Stimulated activated naive B cell treated with anti-CD40 and anti-IgM and Interleukin-4, amounts not matched to agents 10 μg/mL and 1 μg/mL and 100 μg/mL, for 72 hours (primary cell): ENCODE measurements around the gene FFAR3.
"Not testable (repeated sequence)": the region's sequence is repeated elsewhere in the genome, so short reads cannot be mapped to it uniquely, and the experiment has no call there.

Source experiments
- ATAC-seq, 2 donors: fragments of 150-1000 bp; cut with Tn5 transposase; replicated peaks; 2 replicates each; pipeline ENCODE4 v1.10.0; 2021; ENCODE audit warnings: moderate library complexity in 1 of 2
- DNase-seq: peaks from one replicate; pipeline ENCODE4 v3.0.0; 2021
- H3K27ac Mint-ChIP-seq: one replicate; pipeline ENCODE4 v1.8.0; 2022; ENCODE audit warnings: mild to moderate bottlenecking, mixed read lengths
- H3K27me3 Mint-ChIP-seq, 2 donors: one replicate each; pipeline ENCODE4 v1.8.0; 2022; ENCODE audit warnings: mixed read lengths in 2 of 2
- H3K36me3 Mint-ChIP-seq, 2 donors: one replicate each; pipeline ENCODE4 v1.8.0; 2022; ENCODE audit warnings: mixed read lengths in 2 of 2, mild to moderate bottlenecking in 1 of 2
- H3K4me1 Mint-ChIP-seq, 2 donors: one replicate each; pipeline ENCODE4 v1.8.0; 2022; ENCODE audit warnings: mixed read lengths in 2 of 2, mild to moderate bottlenecking in 1 of 2
- H3K4me3 Mint-ChIP-seq, 2 donors: one replicate each; pipeline ENCODE4 v1.8.0; 2022; ENCODE audit warnings: mild to moderate bottlenecking in 2 of 2, mixed read lengths in 2 of 2, moderate library complexity in 1 of 2
- H3K9me3 Mint-ChIP-seq, 2 donors: one replicate each; pipeline ENCODE4 v1.8.0; 2022; ENCODE audit warnings: mixed read lengths in 2 of 2, mild to moderate bottlenecking in 1 of 2

FFAR3 gene

DNA sequence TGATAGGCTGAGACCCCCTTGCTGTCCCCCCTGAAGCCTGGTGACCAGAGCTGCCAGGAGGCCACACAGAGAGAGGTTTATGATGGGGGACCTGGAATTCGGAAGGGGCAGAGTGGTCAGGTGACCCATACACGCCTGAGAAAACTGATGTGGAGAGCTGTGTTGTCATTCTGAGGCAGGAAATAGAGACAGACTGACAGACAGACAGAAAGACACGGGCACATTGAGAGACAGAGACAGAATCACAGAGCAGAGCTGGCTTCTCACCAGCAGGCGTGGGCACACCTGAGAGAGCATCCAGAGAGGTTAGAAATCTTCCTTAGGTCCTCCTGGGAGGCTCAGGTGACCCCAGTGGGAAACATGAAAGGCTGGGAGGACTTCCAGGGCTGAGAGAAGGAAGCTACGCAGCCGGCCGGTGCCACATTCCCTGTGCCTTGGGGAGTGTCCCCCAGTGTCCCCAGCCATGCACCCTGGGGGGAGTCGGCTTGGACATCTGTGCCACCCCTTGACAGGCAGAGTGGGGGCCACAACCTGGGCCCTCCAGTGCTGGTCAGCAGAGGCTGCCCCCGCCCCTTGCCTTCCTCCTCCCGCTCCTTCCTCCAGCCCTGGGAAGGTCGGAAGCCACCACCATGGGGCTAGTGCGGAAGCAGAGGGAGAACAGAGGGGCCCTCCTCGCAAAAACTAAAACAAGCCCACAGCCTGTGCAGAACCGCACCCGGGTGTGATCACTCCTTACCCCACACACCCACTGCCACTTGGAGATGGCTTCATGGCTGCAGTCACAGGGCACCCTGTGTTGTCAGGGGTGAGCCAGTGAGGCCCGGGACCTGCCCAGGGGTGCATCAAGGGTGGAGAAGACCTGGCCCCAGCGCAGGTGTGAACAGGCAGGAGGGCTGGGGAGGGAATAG lies 8.4 kb upstream of the FFAR3 start:
- ATAC-seq (no peak), DNase-seq (no peak)
- Mint-ChIP-seq H3K36me3 (peaks cover 19 to 44% of the 10 kb centered on the region in 2 donors), H3K27me3 (no peaks in the 10 kb centered on the region), H3K9me3 (no peaks in the 10 kb centered on the region), H3K4me3 (peak overlapping the region; percentile 22 to 23), H3K4me1 (peaks cover 60 to 83% of the 10 kb centered on the region in 2 donors), H3K27ac (peak overlapping the region; percentile 93)

DNA sequence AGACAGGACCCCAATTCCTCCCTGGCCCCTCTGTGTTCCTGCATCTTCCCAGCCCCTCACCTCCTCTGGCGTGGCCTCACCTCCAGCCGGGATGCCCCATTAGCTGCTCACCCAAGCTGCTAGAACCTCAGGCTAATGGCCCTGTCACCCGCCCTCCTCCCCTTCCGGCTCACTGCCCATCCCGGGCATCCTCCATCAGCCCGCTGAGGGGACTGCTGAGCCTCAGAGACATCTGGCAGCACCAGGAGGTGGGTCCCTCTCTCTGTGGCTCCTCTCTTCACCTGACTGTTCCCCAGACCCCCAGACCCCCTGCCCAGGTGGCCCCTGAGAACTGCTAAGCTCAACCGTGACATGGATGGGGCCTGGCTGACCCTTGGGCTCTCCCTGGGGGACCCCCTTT lies 7.7 kb upstream of the FFAR3 start:
- Mint-ChIP-seq H3K27ac (peak overlapping the region; percentile 93), H3K9me3 (no peaks in the 10 kb centered on the region), H3K36me3 (peaks cover 14 to 38% of the 10 kb centered on the region in 2 donors), H3K4me3 (no peak overlapping the region), H3K27me3 (no peaks in the 10 kb centered on the region), H3K4me1 (peaks cover 56 to 75% of the 10 kb centered on the region in 2 donors)
- no peak for ATAC-seq
- no peak for DNase-seq

DNA sequence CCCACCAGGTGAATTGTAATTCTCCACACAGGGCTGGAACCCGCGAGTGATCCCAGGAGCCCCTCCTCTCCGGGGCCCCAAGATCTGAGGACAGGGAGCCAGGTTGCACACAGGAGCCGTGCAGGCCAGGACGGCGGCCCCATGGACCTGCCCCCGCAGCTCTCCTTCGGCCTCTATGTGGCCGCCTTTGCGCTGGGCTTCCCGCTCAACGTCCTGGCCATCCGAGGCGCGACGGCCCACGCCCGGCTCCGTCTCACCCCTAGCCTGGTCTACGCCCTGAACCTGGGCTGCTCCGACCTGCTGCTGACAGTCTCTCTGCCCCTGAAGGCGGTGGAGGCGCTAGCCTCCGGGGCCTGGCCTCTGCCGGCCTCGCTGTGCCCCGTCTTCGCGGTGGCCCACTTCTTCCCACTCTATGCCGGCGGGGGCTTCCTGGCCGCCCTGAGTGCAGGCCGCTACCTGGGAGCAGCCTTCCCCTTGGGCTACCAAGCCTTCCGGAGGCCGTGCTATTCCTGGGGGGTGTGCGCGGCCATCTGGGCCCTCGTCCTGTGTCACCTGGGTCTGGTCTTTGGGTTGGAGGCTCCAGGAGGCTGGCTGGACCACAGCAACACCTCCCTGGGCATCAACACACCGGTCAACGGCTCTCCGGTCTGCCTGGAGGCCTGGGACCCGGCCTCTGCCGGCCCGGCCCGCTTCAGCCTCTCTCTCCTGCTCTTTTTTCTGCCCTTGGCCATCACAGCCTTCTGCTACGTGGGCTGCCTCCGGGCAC lies 6.7 kb upstream of the FFAR3 start:
- Mint-ChIP-seq H3K4me3 (peak overlapping the region in 1 of 2 donors; percentile 10), H3K9me3 (no peaks in the 10 kb centered on the region), H3K4me1 (peaks cover 52 to 70% of the 10 kb centered on the region in 2 donors), H3K27ac (peak overlapping the region; percentile 88), H3K27me3 (no peaks in the 10 kb centered on the region), H3K36me3 (peaks cover 4 to 28% of the 10 kb centered on the region in 2 donors)
- DNase-seq (no peak), ATAC-seq (no peak)

DNA sequence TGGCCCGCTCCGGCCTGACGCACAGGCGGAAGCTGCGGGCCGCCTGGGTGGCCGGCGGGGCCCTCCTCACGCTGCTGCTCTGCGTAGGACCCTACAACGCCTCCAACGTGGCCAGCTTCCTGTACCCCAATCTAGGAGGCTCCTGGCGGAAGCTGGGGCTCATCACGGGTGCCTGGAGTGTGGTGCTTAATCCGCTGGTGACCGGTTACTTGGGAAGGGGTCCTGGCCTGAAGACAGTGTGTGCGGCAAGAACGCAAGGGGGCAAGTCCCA lies 6.1 kb upstream of the FFAR3 start:
- DNase-seq (no peak), ATAC-seq (no peak)
- peak overlapping the region in 1 of 2 donors; percentile 10 for H3K4me3 Mint-ChIP-seq

DNA sequence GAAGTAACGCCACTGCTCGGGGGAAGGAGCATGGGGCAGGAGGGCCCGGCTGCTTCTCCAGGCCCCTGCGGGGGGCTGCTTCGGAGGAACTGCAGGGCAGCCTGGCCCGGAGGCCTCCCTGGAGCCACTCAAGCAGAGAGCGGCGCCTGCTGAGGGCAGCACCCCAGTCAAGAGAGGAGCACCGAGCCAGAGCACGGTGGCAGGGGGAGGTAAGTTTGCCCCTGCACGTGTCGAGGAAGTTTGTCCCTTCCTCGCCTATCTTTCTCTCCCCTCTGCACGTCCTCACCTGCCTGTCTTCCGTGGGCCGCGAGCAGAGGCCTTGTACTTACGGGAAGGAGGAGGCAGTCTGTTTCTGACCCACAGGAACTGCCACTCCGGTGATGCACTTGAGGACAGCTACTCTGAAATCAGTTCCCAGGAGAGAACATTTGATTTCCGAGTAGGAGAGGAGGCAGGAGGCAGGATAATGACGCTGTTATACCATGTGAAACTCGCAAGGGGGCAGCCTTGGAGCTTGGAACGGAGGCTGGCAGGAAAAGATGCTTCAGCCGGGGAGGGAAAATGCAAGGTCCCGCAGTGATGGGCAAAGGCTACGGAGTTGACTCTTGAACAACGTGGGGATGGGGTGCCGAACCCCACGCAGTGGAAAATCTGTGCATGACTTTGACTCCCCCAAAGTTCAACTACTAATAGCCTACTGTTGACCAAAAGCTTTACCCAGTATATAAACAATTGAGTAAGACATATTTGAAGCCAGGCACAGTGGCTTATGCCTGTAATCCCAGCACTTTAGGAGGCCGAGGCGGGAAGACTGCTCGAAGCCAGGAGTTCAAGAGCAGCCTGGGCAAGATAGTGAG lies 5.6 kb upstream of the FFAR3 start:
- Mint-ChIP-seq H3K4me3 (peak overlapping the region; percentile 45 to 49), H3K4me1 (peaks cover 42 to 59% of the 10 kb centered on the region in 2 donors), H3K9me3 (no peaks in the 10 kb centered on the region), H3K27ac (peak overlapping the region; percentile 88), H3K36me3 (peaks cover 0 to 19% of the 10 kb centered on the region in 2 donors), H3K27me3 (no peaks in the 10 kb centered on the region)
- DNase-seq (peak; percentile 72), ATAC-seq (peak; percentile 49 to 60)

More for the DNA sequence above, 6.1 kb upstream of the FFAR3 start:
- no peaks in the 10 kb centered on the region for H3K9me3 Mint-ChIP-seq
- peak overlapping the region; percentile 88 for H3K27ac Mint-ChIP-seq
- H3K36me3 Mint-ChIP-seq = peaks cover 0 to 23% of the 10 kb centered on the region in 2 donors
- peaks cover 46 to 65% of the 10 kb centered on the region in 2 donors for H3K4me1 Mint-ChIP-seq
- no peaks in the 10 kb centered on the region for H3K27me3 Mint-ChIP-seq

DNA sequence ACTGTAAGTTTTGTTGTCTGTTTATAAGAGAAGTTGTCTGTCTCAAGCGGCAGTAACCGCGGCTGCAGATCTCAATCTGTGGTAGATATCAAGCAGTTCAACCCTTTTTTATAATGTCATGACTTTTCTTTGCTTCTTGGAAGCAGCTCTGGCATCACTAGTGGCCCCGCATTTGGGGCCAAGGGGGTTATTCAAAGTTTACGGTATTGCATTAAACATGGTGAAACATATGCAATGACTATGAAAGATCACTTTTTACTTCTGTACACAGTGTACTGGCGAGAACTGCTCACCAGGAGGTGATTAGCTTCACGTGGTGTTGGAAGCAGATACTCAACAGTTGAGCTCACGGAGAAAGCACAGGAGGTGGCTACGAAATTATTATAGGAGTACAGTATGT lies 4.6 kb upstream of the FFAR3 start:
- Mint-ChIP-seq H3K9me3 (no peaks in the 10 kb centered on the region), H3K27me3 (peaks cover 6 to 8% of the 10 kb centered on the region in 2 donors), H3K4me3 (no peak overlapping the region), H3K4me1 (peaks cover 39 to 56% of the 10 kb centered on the region in 2 donors), H3K36me3 (peaks cover 0 to 10% of the 10 kb centered on the region in 2 donors), H3K27ac (no peak overlapping the region)
- DNase-seq = no peak
- no peak for ATAC-seq

DNA sequence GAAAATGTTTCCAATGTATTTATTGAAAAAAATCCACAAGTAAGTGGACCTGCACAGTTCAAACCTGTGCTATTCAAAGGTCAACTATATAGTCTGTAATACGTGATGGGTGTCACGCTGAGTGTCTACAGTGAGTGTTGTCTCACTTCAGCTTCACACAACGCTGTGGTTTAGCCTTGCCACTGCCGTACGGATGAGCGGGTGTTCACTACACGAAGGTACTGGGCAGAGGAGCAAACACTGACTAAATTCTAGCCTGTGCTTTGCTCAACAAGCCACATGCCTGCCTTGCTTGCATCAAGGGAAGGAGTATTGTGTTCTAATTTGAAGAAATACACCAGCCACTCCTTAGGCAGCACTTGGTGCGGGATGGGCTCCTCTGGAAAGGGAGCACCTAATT lies 3.4 kb upstream of the FFAR3 start:
- peaks cover 30 to 43% of the 10 kb centered on the region in 2 donors for H3K4me1 Mint-ChIP-seq
- DNase-seq (no peak), ATAC-seq (no peak)
- no peak overlapping the region for H3K4me3 Mint-ChIP-seq
- H3K27me3 Mint-ChIP-seq = peaks cover 6 to 8% of the 10 kb centered on the region in 2 donors
- no peaks in the 10 kb centered on the region for H3K9me3 Mint-ChIP-seq
- H3K36me3 Mint-ChIP-seq = no peaks in the 10 kb centered on the region
- no peak overlapping the region for H3K27ac Mint-ChIP-seq

DNA sequence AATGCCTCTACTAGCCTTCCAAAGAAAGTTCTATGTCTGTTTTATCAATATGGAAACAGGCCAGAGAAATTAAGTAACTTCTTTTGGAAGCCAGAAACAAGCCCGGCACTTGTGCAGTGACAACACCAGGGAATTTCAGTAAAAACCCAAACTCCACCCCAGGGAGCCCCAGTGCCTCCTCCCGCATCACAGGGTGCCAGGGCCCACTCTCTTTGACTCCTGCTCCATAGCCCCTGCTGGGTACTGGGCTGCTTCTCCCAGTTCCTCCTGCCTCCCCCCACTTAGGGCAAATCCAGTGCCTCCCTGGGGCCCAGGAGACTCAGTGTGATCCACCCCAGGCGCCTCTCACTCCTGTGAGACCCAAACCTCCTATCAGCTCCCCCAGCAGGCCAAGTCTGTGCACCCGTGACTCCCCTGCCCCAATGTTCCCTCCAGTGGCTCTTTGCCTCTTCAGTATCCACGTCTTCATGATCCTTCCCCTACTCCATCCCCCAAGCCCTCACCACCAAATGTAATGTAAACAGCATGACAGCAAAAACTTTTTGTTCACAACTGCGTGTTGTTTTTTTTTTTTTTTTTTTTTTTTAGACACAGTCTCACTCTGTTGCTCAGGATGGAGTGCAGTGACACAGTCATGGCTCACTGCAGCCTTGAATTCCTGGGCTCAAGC lies 2.3 kb upstream of the FFAR3 start:
- ATAC-seq (no peak), DNase-seq (no peak)
- H3K9me3 Mint-ChIP-seq = no peaks in the 10 kb centered on the region
- peaks cover 21 to 33% of the 10 kb centered on the region in 2 donors for H3K4me1 Mint-ChIP-seq
- peaks cover 6 to 8% of the 10 kb centered on the region in 2 donors for H3K27me3 Mint-ChIP-seq
- H3K27ac Mint-ChIP-seq = no peak overlapping the region
- H3K36me3 Mint-ChIP-seq = no peaks in the 10 kb centered on the region
- H3K4me3 Mint-ChIP-seq = no peak overlapping the region

DNA sequence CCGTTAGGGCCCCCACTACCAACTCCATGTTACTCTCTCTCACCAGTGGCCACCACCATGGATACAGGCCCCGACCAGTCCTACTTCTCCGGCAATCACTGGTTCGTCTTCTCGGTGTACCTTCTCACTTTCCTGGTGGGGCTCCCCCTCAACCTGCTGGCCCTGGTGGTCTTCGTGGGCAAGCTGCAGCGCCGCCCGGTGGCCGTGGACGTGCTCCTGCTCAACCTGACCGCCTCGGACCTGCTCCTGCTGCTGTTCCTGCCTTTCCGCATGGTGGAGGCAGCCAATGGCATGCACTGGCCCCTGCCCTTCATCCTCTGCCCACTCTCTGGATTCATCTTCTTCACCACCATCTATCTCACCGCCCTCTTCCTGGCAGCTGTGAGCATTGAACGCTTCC lies 574 bp downstream of the FFAR3 start:
- DNase-seq, ATAC-seq, H3K27ac Mint-ChIP-seq, H3K4me3 Mint-ChIP-seq, H3K36me3 Mint-ChIP-seq, H3K9me3 Mint-ChIP-seq: not testable (repeated sequence)
- H3K27me3 Mint-ChIP-seq = peaks cover 19 to 32% of the 10 kb centered on the region in 2 donors
- H3K4me1 Mint-ChIP-seq = peaks cover 13 to 23% of the 10 kb centered on the region in 2 donors

DNA sequence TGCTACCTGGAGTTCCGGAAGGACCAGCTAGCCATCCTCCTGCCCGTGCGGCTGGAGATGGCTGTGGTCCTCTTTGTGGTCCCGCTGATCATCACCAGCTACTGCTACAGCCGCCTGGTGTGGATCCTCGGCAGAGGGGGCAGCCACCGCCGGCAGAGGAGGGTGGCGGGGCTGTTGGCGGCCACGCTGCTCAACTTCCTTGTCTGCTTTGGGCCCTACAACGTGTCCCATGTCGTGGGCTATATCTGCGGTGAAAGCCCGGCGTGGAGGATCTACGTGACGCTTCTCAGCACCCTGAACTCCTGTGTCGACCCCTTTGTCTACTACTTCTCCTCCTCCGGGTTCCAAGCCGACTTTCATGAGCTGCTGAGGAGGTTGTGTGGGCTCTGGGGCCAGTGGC lies 1.1 kb downstream of the FFAR3 start:
- not testable (repeated sequence) for H3K36me3 Mint-ChIP-seq, H3K9me3 Mint-ChIP-seq, H3K4me3 Mint-ChIP-seq, H3K27ac Mint-ChIP-seq, ATAC-seq, DNase-seq
- Mint-ChIP-seq H3K4me1 (peaks cover 13 to 23% of the 10 kb centered on the region in 2 donors), H3K27me3 (peaks cover 19 to 32% of the 10 kb centered on the region in 2 donors)

DNA sequence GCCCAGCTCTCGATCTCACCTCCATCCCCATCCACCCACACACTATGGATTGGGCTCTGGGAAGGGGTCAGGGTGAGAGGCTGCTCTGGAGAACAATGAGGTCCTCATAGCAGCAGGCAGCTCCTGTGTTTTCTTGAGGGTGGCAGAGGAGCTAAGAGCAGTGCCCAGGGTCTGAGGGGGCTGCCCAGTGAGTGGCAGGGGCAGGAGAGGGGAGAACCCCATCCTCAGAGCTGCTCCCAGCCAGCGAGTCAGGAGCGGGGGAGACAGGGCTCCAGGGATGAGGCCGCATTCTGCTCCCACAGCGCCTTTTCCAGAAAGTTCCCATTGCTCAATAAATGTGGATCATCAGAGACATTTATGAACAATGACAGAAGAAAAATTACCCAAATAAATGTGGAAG lies 1.8 kb downstream of the FFAR3 start:
- H3K9me3 Mint-ChIP-seq, ATAC-seq, H3K36me3 Mint-ChIP-seq, H3K27ac Mint-ChIP-seq, DNase-seq, H3K4me3 Mint-ChIP-seq: not testable (repeated sequence)
- H3K4me1 Mint-ChIP-seq = peaks cover 13 to 23% of the 10 kb centered on the region in 2 donors
- H3K27me3 Mint-ChIP-seq = peaks cover 19 to 39% of the 10 kb centered on the region in 2 donors

DNA sequence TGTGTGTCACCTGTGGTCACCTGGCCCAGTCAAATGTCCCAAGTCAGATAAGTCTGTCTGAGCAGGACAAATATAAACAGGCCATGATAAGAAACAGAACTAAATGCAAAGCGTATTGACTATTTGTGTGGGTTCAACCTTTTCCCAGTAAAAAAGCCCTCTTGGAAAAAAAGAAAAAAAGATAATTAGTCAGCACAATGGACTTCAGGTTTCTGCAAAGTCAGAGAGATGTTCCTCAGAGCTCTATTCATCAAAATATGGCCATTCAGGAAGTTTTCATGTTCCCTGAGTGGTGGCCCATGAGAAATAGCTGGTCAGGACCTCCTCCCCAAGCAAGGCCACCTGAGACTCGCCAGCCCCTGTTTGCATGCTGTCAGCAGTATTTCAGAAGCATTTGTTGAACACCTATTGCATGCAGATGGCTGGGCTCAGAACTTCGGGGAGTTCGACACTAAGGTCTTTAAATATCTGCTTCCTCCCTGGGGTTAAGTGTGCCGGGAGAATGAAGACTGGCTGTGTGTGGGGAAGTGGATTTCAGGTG lies 2.7 kb downstream of the FFAR3 start:
- Mint-ChIP-seq H3K4me1 (peaks cover 11 to 20% of the 10 kb centered on the region in 2 donors), H3K4me3 (no peak overlapping the region), H3K27me3 (peaks cover 22 to 43% of the 10 kb centered on the region in 2 donors), H3K27ac (peak overlapping the region; percentile 4), H3K9me3 (no peaks in the 10 kb centered on the region), H3K36me3 (no peaks in the 10 kb centered on the region)
- ATAC-seq (no peak), DNase-seq (no peak)

DNA sequence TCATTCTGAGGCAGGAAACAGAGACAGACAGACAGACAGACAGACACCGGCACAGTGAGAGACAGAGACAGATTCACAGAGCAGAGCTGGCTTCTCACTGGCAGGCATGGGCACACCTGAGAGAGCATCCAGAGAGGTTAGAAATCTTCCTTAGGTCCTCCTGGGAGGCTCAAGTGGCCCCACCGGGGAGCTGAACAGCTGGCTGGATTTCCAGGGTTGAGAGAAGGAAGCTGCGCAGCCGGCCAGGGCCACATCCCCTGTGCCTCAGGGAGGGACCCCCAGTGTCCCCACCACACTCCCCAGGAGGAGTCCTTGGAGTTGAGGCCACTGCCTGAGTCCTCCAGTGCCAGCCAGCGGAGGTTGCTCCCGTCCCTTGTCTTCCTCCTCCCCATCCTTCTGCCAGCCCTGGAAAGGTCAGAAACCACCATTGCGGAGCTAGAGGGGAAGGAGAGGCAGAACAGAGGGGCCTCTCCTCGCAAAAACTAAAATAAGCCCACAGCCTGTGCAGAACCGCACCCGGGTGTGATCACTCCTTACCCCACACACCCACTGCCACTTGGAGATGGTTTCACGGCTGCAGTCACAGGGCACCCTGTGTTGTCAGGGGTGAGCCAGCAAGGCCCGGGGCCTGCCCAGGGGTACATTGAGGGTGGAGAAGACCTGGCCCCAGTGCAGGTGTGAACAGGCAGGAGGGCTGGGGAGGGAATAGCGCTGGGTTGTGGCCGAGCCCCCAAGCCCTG lies 4.2 kb downstream of the FFAR3 start:
- DNase-seq = no peak
- ATAC-seq = no peak
- Mint-ChIP-seq H3K9me3 (no peaks in the 10 kb centered on the region), H3K27ac (no peak overlapping the region), H3K27me3 (peaks cover 26 to 52% of the 10 kb centered on the region in 2 donors), H3K36me3 (no peaks in the 10 kb centered on the region), H3K4me1 (peaks cover 7 to 18% of the 10 kb centered on the region in 2 donors), H3K4me3 (no peak overlapping the region)
